GM10266 (cell line): ENCODE results near the gene GATA3.

ENCODE experiments used
- DNase-seq: peaks from one replicate; pipeline ENCODE4 v3.0.0; 2012; ENCODE audit errors: extremely low spot score
- TF ChIP-seq, protein P1 (sequence below): IDR thresholded peaks from 2 replicates; pipeline ENCODE4 v1.5.1; 2012; ENCODE audit warnings: mild to moderate bottlenecking, low read depth; ENCODE audit not compliant: control insufficient read depth, insufficient read depth; ENCODE audit errors: missing control alignments

GATA3 gene

DNA sequence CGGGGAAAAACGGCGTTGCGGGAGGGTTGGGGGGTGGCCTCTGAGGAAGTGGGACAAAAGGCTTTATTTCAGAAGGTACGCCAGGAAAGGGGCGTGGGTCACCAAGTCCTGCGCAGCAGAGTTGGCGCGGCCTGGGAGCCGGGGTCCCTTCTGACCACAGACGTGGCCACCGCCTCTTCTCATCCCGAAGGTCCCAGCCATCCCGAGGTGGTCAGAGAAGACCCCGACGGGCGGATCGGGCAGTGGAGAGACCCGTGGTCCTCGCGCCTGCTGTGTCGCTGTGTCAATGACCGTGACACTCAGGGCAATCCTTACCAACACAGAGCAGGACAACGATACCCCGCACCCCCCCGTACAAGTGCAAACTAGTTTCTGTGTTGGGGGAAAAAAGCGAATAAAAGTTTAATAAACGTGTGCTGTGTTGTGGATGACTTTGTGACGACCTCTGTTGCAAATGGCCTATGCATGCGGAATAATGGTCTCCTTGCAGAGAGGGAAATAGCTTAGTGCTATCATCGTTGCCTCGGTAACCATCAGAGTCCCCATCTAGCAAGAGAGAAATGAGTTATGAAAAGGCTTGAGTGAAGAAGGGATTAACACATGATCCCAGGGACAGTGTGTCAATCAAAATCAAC is 19.4 kb upstream of the GATA3 start:
- peak; percentile 32 for DNase-seq
- TF ChIP-seq, protein P1, sequence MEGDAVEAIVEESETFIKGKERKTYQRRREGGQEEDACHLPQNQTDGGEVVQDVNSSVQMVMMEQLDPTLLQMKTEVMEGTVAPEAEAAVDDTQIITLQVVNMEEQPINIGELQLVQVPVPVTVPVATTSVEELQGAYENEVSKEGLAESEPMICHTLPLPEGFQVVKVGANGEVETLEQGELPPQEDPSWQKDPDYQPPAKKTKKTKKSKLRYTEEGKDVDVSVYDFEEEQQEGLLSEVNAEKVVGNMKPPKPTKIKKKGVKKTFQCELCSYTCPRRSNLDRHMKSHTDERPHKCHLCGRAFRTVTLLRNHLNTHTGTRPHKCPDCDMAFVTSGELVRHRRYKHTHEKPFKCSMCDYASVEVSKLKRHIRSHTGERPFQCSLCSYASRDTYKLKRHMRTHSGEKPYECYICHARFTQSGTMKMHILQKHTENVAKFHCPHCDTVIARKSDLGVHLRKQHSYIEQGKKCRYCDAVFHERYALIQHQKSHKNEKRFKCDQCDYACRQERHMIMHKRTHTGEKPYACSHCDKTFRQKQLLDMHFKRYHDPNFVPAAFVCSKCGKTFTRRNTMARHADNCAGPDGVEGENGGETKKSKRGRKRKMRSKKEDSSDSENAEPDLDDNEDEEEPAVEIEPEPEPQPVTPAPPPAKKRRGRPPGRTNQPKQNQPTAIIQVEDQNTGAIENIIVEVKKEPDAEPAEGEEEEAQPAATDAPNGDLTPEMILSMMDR: no peak

DNA sequence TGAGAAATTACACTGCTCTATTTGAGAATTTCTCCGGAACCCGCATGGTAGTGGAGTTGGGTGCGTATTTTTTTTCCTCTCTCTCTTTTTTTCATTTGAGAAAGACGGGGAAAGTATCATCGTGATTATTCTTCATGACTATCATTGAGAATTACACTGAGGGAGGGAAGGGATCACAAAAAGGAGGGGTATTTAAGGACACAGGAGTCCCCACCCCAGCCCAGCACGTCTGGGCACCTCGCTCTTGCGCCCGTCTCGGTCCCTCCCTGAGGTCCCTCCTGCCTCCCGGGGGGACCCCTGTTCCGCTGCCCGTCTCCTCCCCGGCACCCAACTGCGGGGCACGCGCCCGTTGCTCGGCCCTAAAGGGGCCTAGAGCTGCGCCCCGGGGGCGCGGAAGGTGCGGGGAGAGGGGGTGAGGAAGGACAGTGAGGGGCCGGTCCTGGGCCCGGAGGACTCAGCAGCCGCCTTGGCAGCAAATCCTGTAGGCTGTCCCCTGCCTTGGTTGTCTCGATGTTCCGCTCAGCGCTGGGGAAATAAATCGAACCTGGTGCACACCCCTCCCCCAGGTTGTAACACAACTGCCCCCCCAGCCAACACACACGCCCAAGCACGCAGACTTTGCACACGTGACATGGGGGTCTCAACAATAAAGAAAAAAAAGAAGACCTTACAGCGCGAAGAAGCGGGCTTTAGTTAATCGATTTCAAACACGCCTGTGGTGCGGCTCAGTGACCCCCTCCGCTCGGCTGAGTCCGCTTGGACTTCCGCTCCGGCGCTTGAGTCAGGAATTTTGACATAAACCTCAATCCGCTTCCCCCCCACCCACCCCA is 18.6 kb upstream of the GATA3 start:
- peak; percentile 12 for DNase-seq

DNA sequence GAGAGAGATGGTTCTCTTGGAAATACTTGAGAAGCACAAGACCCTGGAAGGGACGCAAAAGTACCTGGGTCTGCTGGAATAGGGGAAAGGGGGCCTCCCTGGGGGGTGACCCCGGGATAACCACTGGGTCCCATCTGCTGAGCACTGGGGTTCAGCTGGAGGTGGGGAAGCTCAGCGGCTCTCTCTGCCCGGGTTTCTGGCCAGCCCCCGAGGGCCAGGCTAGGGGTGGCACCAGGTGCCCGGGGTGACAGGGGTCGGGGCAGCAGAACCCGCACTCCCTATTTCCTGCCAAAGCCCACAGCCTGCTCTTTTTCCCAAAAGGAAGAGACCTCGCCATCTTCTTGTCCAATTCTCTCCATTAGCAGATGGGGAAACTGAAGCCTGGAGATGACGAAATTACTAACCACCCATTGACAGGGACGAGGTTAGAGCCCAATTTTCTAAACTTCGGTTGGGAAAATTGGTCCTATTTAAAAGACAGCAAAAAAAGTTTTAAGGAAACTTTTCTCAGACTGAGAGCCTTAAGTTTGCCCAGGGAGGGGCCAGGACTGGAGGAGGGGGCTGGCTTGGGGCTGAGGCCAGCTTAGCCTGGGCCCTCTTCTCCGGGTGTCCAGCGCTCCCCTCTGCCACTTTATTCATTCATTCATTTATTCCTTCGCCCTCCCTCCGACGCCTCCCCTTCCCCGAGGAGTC is 17.8 kb upstream of the GATA3 start:
- TF ChIP-seq, protein P1: no peak
- DNase-seq: peak; percentile 8

More for the DNA sequence above, 18.6 kb upstream of the GATA3 start:
- TF ChIP-seq, protein P1: no peak

DNA sequence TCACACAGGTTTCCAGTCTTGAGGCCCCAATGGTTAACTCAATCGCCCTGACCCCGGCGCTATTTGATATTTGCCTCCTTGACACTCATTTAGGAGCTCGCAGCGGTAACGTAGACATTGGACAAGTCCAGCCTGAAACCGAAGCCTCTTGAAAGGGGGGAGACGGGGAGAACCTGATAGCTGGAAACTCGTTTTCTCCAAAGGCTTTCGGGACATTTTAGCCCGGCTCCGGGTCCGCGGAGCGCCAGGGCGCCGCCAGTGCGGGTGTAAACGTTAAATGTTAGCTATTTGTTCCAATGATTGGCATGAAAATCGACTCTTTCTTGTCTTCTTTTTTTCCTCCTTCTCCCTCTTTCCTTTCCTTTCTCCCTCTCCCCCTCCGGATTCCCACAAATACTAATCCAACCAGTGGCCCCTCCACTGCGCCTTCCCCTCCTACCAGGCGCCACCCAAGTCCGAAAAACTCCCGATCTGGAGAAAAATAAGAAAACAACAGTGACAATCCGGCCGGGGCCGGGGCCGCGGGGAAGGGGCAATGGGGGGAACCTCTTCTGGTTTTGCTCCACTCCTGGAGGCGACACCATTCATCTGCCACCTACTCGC is 17.2 kb upstream of the GATA3 start:
- peak; percentile 10 for DNase-seq
- TF ChIP-seq, protein P1: no peak

DNA sequence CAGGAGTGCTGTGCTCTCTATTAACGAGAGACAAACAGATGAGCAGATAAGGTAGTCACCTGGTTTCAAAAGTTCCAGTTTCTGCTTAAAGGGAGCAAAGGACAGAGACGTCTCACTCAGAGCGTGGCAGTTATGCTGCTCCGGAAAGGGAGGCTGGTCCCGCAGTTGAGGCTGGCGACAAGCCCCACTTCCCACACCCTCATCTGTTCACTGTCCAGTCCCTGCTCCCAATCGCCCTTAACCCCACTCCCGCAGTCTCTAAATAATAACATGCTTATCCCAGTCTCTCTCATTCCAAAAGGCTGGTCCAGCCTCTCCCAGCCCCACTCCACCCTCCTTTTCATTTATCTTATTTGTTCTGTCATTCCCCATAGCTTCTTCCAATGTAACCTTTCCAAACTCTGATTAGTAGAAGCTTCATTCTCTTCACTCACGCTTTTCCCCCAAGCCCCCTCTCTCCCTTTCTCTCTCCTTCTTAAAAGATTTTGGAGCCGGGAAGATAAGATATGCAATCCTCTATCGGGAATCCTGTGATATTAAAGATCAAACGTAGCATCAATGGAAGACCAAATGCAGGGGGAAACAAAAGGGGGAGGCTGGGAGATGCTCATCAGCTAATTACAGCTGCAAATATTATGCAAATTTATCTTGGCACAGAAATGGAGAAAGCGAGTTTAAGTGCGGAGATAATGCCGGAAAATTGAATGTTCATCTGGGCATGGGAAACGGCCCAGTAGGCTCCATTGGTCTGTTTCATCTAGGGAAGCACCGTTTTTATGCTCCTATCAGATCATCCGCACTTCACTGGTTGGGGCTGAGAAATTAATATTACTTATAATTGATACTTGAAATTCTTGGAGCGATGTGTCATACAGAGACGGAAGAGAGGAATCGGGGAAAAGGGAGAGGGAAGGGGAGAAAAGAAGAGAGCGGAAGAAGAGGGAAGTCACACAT is 16.3 kb upstream of the GATA3 start:
- TF ChIP-seq, protein P1: no peak
- peak; percentile 32 for DNase-seq

DNA sequence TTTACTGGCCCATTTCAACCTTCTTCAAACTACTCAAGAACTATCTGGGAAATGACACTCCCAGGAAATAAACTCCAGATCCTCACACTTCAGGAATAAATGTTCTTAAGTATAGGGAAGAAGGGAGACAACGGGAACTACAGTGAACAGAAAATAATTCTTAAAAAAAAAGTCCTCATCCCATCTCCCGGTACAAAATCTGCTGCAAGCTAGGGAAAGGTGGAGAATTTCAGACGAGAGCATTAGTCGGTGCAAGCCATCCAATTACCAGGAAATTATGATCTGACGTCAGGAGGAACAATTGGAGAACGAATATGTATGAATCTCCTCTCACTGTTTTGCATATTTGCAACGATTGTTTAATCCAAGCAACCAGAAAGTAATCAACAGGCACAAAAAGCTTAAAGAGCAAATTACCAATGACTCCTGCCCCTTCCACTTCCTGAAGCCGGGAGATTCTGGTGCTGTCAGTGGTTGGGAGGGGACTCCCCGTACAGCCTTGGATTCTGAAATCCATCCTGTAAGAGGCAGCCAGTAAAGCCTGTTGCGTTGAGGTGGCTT is 15.1 kb upstream of the GATA3 start:
- DNase-seq: no peak
- TF ChIP-seq, protein P1: no peak
